Stimulated activated CD8-positive, alpha-beta memory T cell treated with anti-CD3 and anti-CD28 coated beads, Interleukin-12 subunit alpha, Interleukin-12 subunit beta, amount 100 ng/mL, for 4 hours (primary cell): ENCODE data around the gene PTGER3.
"Not testable (repeated sequence)": the region's sequence is repeated elsewhere in the genome, so short reads cannot be mapped to it uniquely, and the experiment has no call there.

Experiments
- DNase-seq: peaks from one replicate; pipeline ENCODE4 v3.0.0-alpha.2; 2020; ENCODE audit warnings: low read depth

Gene PTGER3

GRCh38 chr1:71002709-71003475, 44.7 kb downstream of the PTGER3 start:
- no peak for DNase-seq

- DNase-seq: no peak
Observed at GRCh38 chr1:71001624-71002023, 46.0 kb downstream of the PTGER3 start.

GRCh38 chr1:70997793-70998192, 49.8 kb downstream of the PTGER3 start:
- no peak for DNase-seq

- no peak for DNase-seq
Observed at GRCh38 chr1:70994753-70995268, 52.8 kb downstream of the PTGER3 start.

- no peak for DNase-seq
Observed at GRCh38 chr1:70993798-70994197, 53.8 kb downstream of the PTGER3 start.

GRCh38 chr1:70992521-70992920, 55.1 kb downstream of the PTGER3 start:
- DNase-seq: no peak

- no peak for DNase-seq
Observed at GRCh38 chr1:70990469-70991253, 57.0 kb downstream of the PTGER3 start.

GRCh38 chr1:70987497-70987896, 60.1 kb downstream of the PTGER3 start:
- DNase-seq: no peak

- not testable (repeated sequence) for DNase-seq
Observed at GRCh38 chr1:70985776-70986225, 61.8 kb downstream of the PTGER3 start.

GRCh38 chr1:70985278-70985677, 62.3 kb downstream of the PTGER3 start:
- DNase-seq: not testable (repeated sequence)

GRCh38 chr1:70980361-70980760, 67.3 kb downstream of the PTGER3 start:
- DNase-seq: no peak

- no peak for DNase-seq
Observed at GRCh38 chr1:70979881-70980280, 67.7 kb downstream of the PTGER3 start.

GRCh38 chr1:70979313-70979712, 68.3 kb downstream of the PTGER3 start:
- no peak for DNase-seq

GRCh38 chr1:70978623-70979022, 69.0 kb downstream of the PTGER3 start:
- no peak for DNase-seq

GRCh38 chr1:70977575-70977974, 70.0 kb downstream of the PTGER3 start:
- no peak for DNase-seq

- DNase-seq: no peak
Observed at GRCh38 chr1:70977041-70977440, 70.6 kb downstream of the PTGER3 start.

GRCh38 chr1:70973754-70974153, 73.9 kb downstream of the PTGER3 start:
- no peak for DNase-seq

GRCh38 chr1:70970407-70970806, 77.2 kb downstream of the PTGER3 start:
- no peak for DNase-seq

- no peak for DNase-seq
Observed at GRCh38 chr1:70966018-70966638, 81.5 kb downstream of the PTGER3 start.

- DNase-seq: no peak
Observed at GRCh38 chr1:70963374-70963773, 84.2 kb downstream of the PTGER3 start.

- DNase-seq: no peak
Observed at GRCh38 chr1:70961374-70961975, 86.1 kb downstream of the PTGER3 start.

- DNase-seq: no peak
Observed at GRCh38 chr1:70948396-70949017, 99.1 kb downstream of the PTGER3 start.
